ENCODE measurements around the gene SEC16B.

SEC16B gene

GRCh38 chr1:177965293-177965692, 4.6 kb downstream of the SEC16B start:
- Mint-ChIP-seq H3K9me3 (no peaks in the 10 kb centered on the region), H3K27me3 (no peaks in the 10 kb centered on the region), H3K4me3 (no peak overlapping the region), H3K4me1 (no peaks in the 10 kb centered on the region), H3K36me3 (no peaks in the 10 kb centered on the region), H3K27ac (no peak overlapping the region)
- DNase-seq (no peak), ATAC-seq (replicated peaks) (no peak)

GRCh38 chr1:177964336-177964735, 5.5 kb downstream of the SEC16B start:
- DNase-seq (no peak), ATAC-seq (replicated peaks) (no peak)
- Mint-ChIP-seq H3K27ac (no peak overlapping the region), H3K4me3 (no peak overlapping the region), H3K9me3 (no peaks in the 10 kb centered on the region), H3K27me3 (no peaks in the 10 kb centered on the region), H3K4me1 (no peaks in the 10 kb centered on the region), H3K36me3 (no peaks in the 10 kb centered on the region)

- no peak overlapping the region for H3K4me3 Mint-ChIP-seq
- H3K27ac Mint-ChIP-seq, result no peak overlapping the region
- no peaks in the 10 kb centered on the region for H3K9me3 Mint-ChIP-seq
- H3K4me1 Mint-ChIP-seq, result no peaks in the 10 kb centered on the region
- ATAC-seq (replicated peaks), result no peak
- peaks cover 0 to 10% of the 10 kb centered on the region in 2 donors for H3K27me3 Mint-ChIP-seq
- DNase-seq, result no peak
- H3K36me3 Mint-ChIP-seq, result no peaks in the 10 kb centered on the region
These were observed 8.8 kb downstream of the SEC16B start for GRCh38 chr1:177960939-177961622.

- no peaks in the 10 kb centered on the region for H3K4me1 Mint-ChIP-seq
- DNase-seq (no peak), ATAC-seq (replicated peaks) (no peak)
- no peaks in the 10 kb centered on the region for H3K9me3 Mint-ChIP-seq
- no peaks in the 10 kb centered on the region for H3K36me3 Mint-ChIP-seq
- H3K27ac Mint-ChIP-seq, result no peak overlapping the region
- H3K27me3 Mint-ChIP-seq, result peaks cover 0 to 10% of the 10 kb centered on the region in 2 donors
- no peak overlapping the region for H3K4me3 Mint-ChIP-seq
These were observed 9.9 kb downstream of the SEC16B start for GRCh38 chr1:177959811-177960515.

- ATAC-seq (replicated peaks) (no peak), DNase-seq (no peak)
- Mint-ChIP-seq H3K4me1 (no peaks in the 10 kb centered on the region), H3K27me3 (peaks cover 0 to 10% of the 10 kb centered on the region in 2 donors), H3K27ac (no peak overlapping the region), H3K9me3 (no peaks in the 10 kb centered on the region), H3K4me3 (no peak overlapping the region), H3K36me3 (no peaks in the 10 kb centered on the region)
These were observed 11.8 kb downstream of the SEC16B start for GRCh38 chr1:177958092-177958491.

- H3K4me1 Mint-ChIP-seq, result no peaks in the 10 kb centered on the region
- DNase-seq, result no peak
These were observed 15.8 kb downstream of the SEC16B start for GRCh38 chr1:177954076-177954475.

GRCh38 chr1:177953549-177953948, 16.3 kb downstream of the SEC16B start:
- Mint-ChIP-seq H3K4me1 (no peaks in the 10 kb centered on the region), H3K9me3 (no peaks in the 10 kb centered on the region), H3K4me3 (no peak overlapping the region), H3K27ac (no peak overlapping the region), H3K27me3 (peaks cover 0 to 24% of the 10 kb centered on the region in 2 donors), H3K36me3 (no peaks in the 10 kb centered on the region)
- DNase-seq (no peak), ATAC-seq (replicated peaks) (no peak)

More at GRCh38 chr1:177954076-177954475, 15.8 kb downstream of the SEC16B start:
- H3K27me3 Mint-ChIP-seq, result peaks cover 0 to 21% of the 10 kb centered on the region in 2 donors
- no peak overlapping the region for H3K27ac Mint-ChIP-seq
- no peaks in the 10 kb centered on the region for H3K9me3 Mint-ChIP-seq
- H3K36me3 Mint-ChIP-seq, result no peaks in the 10 kb centered on the region
- no peak overlapping the region for H3K4me3 Mint-ChIP-seq
- no peak for ATAC-seq (replicated peaks)

- Mint-ChIP-seq H3K36me3 (no peaks in the 10 kb centered on the region), H3K27ac (no peak overlapping the region), H3K4me3 (no peak overlapping the region), H3K9me3 (no peaks in the 10 kb centered on the region), H3K27me3 (peaks cover 0 to 17% of the 10 kb centered on the region in 2 donors), H3K4me1 (no peaks in the 10 kb centered on the region)
- ATAC-seq (replicated peaks), result no peak
- DNase-seq, result no peak
These were observed 17.2 kb downstream of the SEC16B start for GRCh38 chr1:177952691-177953090.

GRCh38 chr1:177952249-177952648, 17.6 kb downstream of the SEC16B start:
- Mint-ChIP-seq H3K27me3 (peaks cover 0 to 17% of the 10 kb centered on the region in 2 donors), H3K9me3 (no peaks in the 10 kb centered on the region), H3K36me3 (no peaks in the 10 kb centered on the region), H3K4me3 (no peak overlapping the region), H3K4me1 (no peaks in the 10 kb centered on the region), H3K27ac (no peak overlapping the region)
- ATAC-seq (replicated peaks) (no peak), DNase-seq (no peak)

- DNase-seq, result no peak
- Mint-ChIP-seq H3K36me3 (no peaks in the 10 kb centered on the region), H3K27me3 (peaks cover 0 to 17% of the 10 kb centered on the region in 2 donors), H3K27ac (no peak overlapping the region), H3K9me3 (no peaks in the 10 kb centered on the region), H3K4me3 (no peak overlapping the region), H3K4me1 (no peaks in the 10 kb centered on the region)
- no peak for ATAC-seq (replicated peaks)
These were observed 19.4 kb downstream of the SEC16B start for GRCh38 chr1:177950506-177950905.

- ATAC-seq (replicated peaks), result peak; percentile 64 to 73
These were observed 21.4 kb downstream of the SEC16B start for GRCh38 chr1:177948336-177948972.

GRCh38 chr1:177947623-177948022, 22.2 kb downstream of the SEC16B start:
- ATAC-seq (replicated peaks), result no peak
- no peak overlapping the region for H3K27ac Mint-ChIP-seq
- no peak overlapping the region for H3K4me3 Mint-ChIP-seq
- H3K27me3 Mint-ChIP-seq, result peaks cover 5 to 23% of the 10 kb centered on the region in 2 donors
- H3K4me1 Mint-ChIP-seq, result no peaks in the 10 kb centered on the region
- H3K9me3 Mint-ChIP-seq, result no peaks in the 10 kb centered on the region
- H3K36me3 Mint-ChIP-seq, result no peaks in the 10 kb centered on the region
- no peak for DNase-seq

More at GRCh38 chr1:177948336-177948972, 21.4 kb downstream of the SEC16B start:
- DNase-seq, result peak; percentile 12
- no peaks in the 10 kb centered on the region for H3K9me3 Mint-ChIP-seq
- H3K27ac Mint-ChIP-seq, result no peak overlapping the region
- H3K4me1 Mint-ChIP-seq, result no peaks in the 10 kb centered on the region
- peaks cover 5 to 23% of the 10 kb centered on the region in 2 donors for H3K27me3 Mint-ChIP-seq
- H3K36me3 Mint-ChIP-seq, result no peaks in the 10 kb centered on the region
- H3K4me3 Mint-ChIP-seq, result no peak overlapping the region

- Mint-ChIP-seq H3K27ac (no peak overlapping the region), H3K27me3 (peaks cover 5 to 30% of the 10 kb centered on the region in 2 donors), H3K4me3 (no peak overlapping the region), H3K9me3 (no peaks in the 10 kb centered on the region), H3K4me1 (no peaks in the 10 kb centered on the region), H3K36me3 (no peaks in the 10 kb centered on the region)
- peak; percentile 28 for DNase-seq
- ATAC-seq (replicated peaks), result peak; percentile 72 to 78
These were observed 23.8 kb downstream of the SEC16B start for GRCh38 chr1:177945943-177946650.

Measured in stimulated activated naive B cell treated with anti-CD40 and anti-IgM and Interleukin-4, amounts not matched to agents 10 μg/mL and 1 μg/mL and 100 μg/mL, for 72 hours (primary cell).